ENCODE measurements around the gene OLR1.
"Not testable (repeated sequence)": the region's sequence is repeated elsewhere in the genome, so short reads cannot be mapped to it uniquely, and the experiment has no call there.

The OLR1 gene

GRCh38 chr12:10171973-10172728 is at the start of gene OLR1:
Gene OLR1, minus strand, starts transcription at chr12:10172132. Its CDS starts 55 bp downstream, at chr12:10172077.
- H3K27ac ChIP-seq: no peak within 1 kb of the TSS

GRCh38 chr12:10220398-10221077 is 48.6 kb upstream of the OLR1 start:
- H3K27ac ChIP-seq: peak overlapping the region; percentile 2
- DNase-seq (ENCODE audit: low read depth, low spot score): no peak

More at GRCh38 chr12:10171973-10172728, at the start of gene OLR1:
- DNase-seq (ENCODE audit: low read depth, low spot score): no peak

GRCh38 chr12:10218021-10218420 is 46.1 kb upstream of the OLR1 start:
- no peak overlapping the region for H3K27ac ChIP-seq
- no peak for DNase-seq (ENCODE audit: low read depth, low spot score)

GRCh38 chr12:10215946-10216345 is 44.0 kb upstream of the OLR1 start:
- not testable (repeated sequence) for DNase-seq (ENCODE audit: low read depth, low spot score); H3K27ac ChIP-seq

- no peak for DNase-seq (ENCODE audit: low read depth, low spot score)
- H3K27ac ChIP-seq: no peak overlapping the region
These were observed 43.5 kb upstream of the OLR1 start for GRCh38 chr12:10215436-10215835.

- peak overlapping the region; percentile 93 for H3K27ac ChIP-seq
- DNase-seq (ENCODE audit: low read depth, low spot score): no peak
These were observed 42.9 kb upstream of the OLR1 start for GRCh38 chr12:10214895-10215267.

- peak overlapping the region; percentile 93 for H3K27ac ChIP-seq
- no peak for DNase-seq (ENCODE audit: low read depth, low spot score)
These were observed 42.4 kb upstream of the OLR1 start for GRCh38 chr12:10214136-10214894.

- peak; percentile 49 for DNase-seq (ENCODE audit: low read depth, low spot score)
- peak overlapping the region; percentile 93 for H3K27ac ChIP-seq
These were observed 41.5 kb upstream of the OLR1 start for GRCh38 chr12:10213168-10214135.

- H3K27ac ChIP-seq: peak within 1 kb of the TSS; percentile 93
- no peak for DNase-seq (ENCODE audit: low read depth, low spot score)
These were observed 40.8 kb upstream of the OLR1 start, which contains the start of gene GABARAPL1 for GRCh38 chr12:10212739-10213131. Gene GABARAPL1, plus strand, starts transcription at chr12:10212877. Its CDS starts 253 bp downstream, at chr12:10213130.

GRCh38 chr12:10211940-10212738 is 40.2 kb upstream of the OLR1 start:
- peak; percentile 99 for DNase-seq (ENCODE audit: low read depth, low spot score)
- H3K27ac ChIP-seq: peak overlapping the region; percentile 93

GRCh38 chr12:10211101-10211939 is 39.4 kb upstream of the OLR1 start:
- no peak for DNase-seq (ENCODE audit: low read depth, low spot score)
- peak overlapping the region; percentile 93 for H3K27ac ChIP-seq

GRCh38 chr12:10210225-10210624 is 38.3 kb upstream of the OLR1 start:
- DNase-seq (ENCODE audit: low read depth, low spot score): no peak

GRCh38 chr12:10207136-10207535 is 35.2 kb upstream of the OLR1 start:
- no peak overlapping the region for H3K27ac ChIP-seq

More at GRCh38 chr12:10210225-10210624, 38.3 kb upstream of the OLR1 start:
- no peak overlapping the region for H3K27ac ChIP-seq

GRCh38 chr12:10205220-10205807 is 33.4 kb upstream of the OLR1 start:
- no peak for DNase-seq (ENCODE audit: low read depth, low spot score)

More at GRCh38 chr12:10207136-10207535, 35.2 kb upstream of the OLR1 start:
- DNase-seq (ENCODE audit: low read depth, low spot score): no peak

GRCh38 chr12:10204495-10204894 is 32.6 kb upstream of the OLR1 start:
- H3K27ac ChIP-seq; DNase-seq (ENCODE audit: low read depth, low spot score): not testable (repeated sequence)

More at GRCh38 chr12:10205220-10205807, 33.4 kb upstream of the OLR1 start:
- peak overlapping the region; percentile 9 for H3K27ac ChIP-seq

GRCh38 chr12:10197879-10198278 is 25.9 kb upstream of the OLR1 start:
- DNase-seq (ENCODE audit: low read depth, low spot score): no peak
- H3K27ac ChIP-seq: no peak overlapping the region

- DNase-seq (ENCODE audit: low read depth, low spot score): no peak
- H3K27ac ChIP-seq: no peak overlapping the region
These were observed 24.3 kb upstream of the OLR1 start for GRCh38 chr12:10196210-10196609.

Measured in epithelial cell of prostate (primary cell).